WTC11 (cell line): ENCODE data around the gene TRAF3IP1. TPM values are rescaled to one million over a fixed set of nuclear protein-coding genes. Genes with fewer than 3 reads are reported as not detected.

Source experiments
- ATAC-seq: fragments of 200-7000 bp; cut with Tn5 transposase; 2 replicates; pipeline ENCODE4 v1.10.0; 2021; ENCODE audit warnings: mild to moderate bottlenecking, moderate library complexity
- CTCF ChIA-PET: fragments of 300-600 bp; sonication (Branson Sonifier 250); formaldehyde crosslinking; loops from one replicate; lab custom pipeline; 2021; ENCODE audit warnings: antibody characterized with exemption; lab: Charles Lee
- POLR2A ChIA-PET: fragments of 350-600 bp; sonication (Branson Sonifier 250); formaldehyde crosslinking; loops from one replicate; lab custom pipeline; 2021; ENCODE audit warnings: antibody characterized with exemption; lab: Charles Lee
- DNase-seq: peaks from one replicate; pipeline ENCODE4 v3.0.0; 2021; ENCODE audit warnings: low spot score
- H3K27ac Mint-ChIP-seq: 2 replicates; pipeline ENCODE4 v1.8.0; 2021; ENCODE audit warnings: mixed read lengths
- H3K27me3 Mint-ChIP-seq: 2 replicates; pipeline ENCODE4 v1.8.0; 2021; ENCODE audit warnings: low read depth, mild to moderate bottlenecking, moderate library complexity, mixed read lengths
- H3K36me3 Mint-ChIP-seq: 2 replicates; pipeline ENCODE4 v1.8.0; 2021; ENCODE audit warnings: mixed read lengths
- H3K4me1 Mint-ChIP-seq: 2 replicates; pipeline ENCODE4 v1.8.0; 2022; ENCODE audit warnings: mixed read lengths
- H3K4me3 Mint-ChIP-seq: 2 replicates; pipeline ENCODE4 v1.8.0; 2021; ENCODE audit warnings: mild to moderate bottlenecking, moderate library complexity, mixed read lengths
- H3K9me3 Mint-ChIP-seq: 2 replicates; pipeline ENCODE4 v1.8.0; 2021; ENCODE audit warnings: mixed read lengths
- ATF1 ChIP-seq: sonication (generic); formaldehyde crosslinking; IDR thresholded peaks from 2 replicates; pipeline ENCODE4 v1.8.1; 2023; ENCODE audit warnings: mild to moderate bottlenecking, moderate library complexity, missing genetic modification reagents
- CDX4 ChIP-seq: fragments of 250-450 bp; sonication (Bioruptor Pico); IDR thresholded peaks from 2 replicates; pipeline ENCODE4 v1.9.0; 2021; ENCODE audit warnings: moderate library complexity, mild to moderate bottlenecking, inconsistent platforms, borderline replicate concordance
- ESRRA ChIP-seq: sonication (generic); formaldehyde crosslinking; IDR thresholded peaks from 2 replicates; pipeline ENCODE4 v1.8.1; 2022; ENCODE audit warnings: mild to moderate bottlenecking, missing genetic modification reagents, borderline replicate concordance
- FOXJ3 ChIP-seq: sonication (generic); formaldehyde crosslinking; IDR thresholded peaks from 2 replicates; pipeline ENCODE4 v1.9.0; 2021; ENCODE audit warnings: missing genetic modification reagents, mild to moderate bottlenecking, borderline replicate concordance
- FOXK1 ChIP-seq: sonication (generic); formaldehyde crosslinking; IDR thresholded peaks from 2 replicates; pipeline ENCODE4 v1.8.0; 2022; ENCODE audit warnings: mild to moderate bottlenecking, moderate library complexity, missing genetic modification reagents
- FOXP1 ChIP-seq: sonication (generic); formaldehyde crosslinking; IDR thresholded peaks from 2 replicates; pipeline ENCODE4 v1.8.0; 2022; ENCODE audit warnings: missing genetic modification reagents, mild to moderate bottlenecking, moderate library complexity, borderline replicate concordance
- GABPB1 ChIP-seq: sonication (generic); formaldehyde crosslinking; IDR thresholded peaks from 2 replicates; pipeline ENCODE4 v1.8.1; 2023; ENCODE audit warnings: mild to moderate bottlenecking, missing genetic modification reagents
- GRHL2 ChIP-seq: fragments of 250-450 bp; sonication (Bioruptor Pico); IDR thresholded peaks from 2 replicates; pipeline ENCODE4 v1.8.0; 2022; ENCODE audit warnings: mild to moderate bottlenecking, moderate library complexity; ENCODE audit not compliant: insufficient replicate concordance, severe bottlenecking
- HMGXB4 ChIP-seq: sonication (generic); formaldehyde crosslinking; IDR thresholded peaks from 2 replicates; pipeline ENCODE4 v1.8.1; 2023; ENCODE audit warnings: mild to moderate bottlenecking, moderate library complexity, missing genetic modification reagents
- JUN ChIP-seq: sonication (generic); formaldehyde crosslinking; IDR thresholded peaks from 2 replicates; pipeline ENCODE4 v1.8.0; 2023; ENCODE audit warnings: mild to moderate bottlenecking, missing genetic modification reagents
- KAT7 ChIP-seq: sonication (generic); formaldehyde crosslinking; IDR thresholded peaks from 2 replicates; pipeline ENCODE4 v1.8.1; 2023; ENCODE audit warnings: missing genetic modification reagents, mild to moderate bottlenecking, borderline replicate concordance
- MXD4 ChIP-seq: fragments of 250-450 bp; sonication (Bioruptor Pico); IDR thresholded peaks from 2 replicates; pipeline ENCODE4 v1.8.0; 2021; ENCODE audit warnings: mild to moderate bottlenecking, moderate library complexity, borderline replicate concordance
- NFE2L1 ChIP-seq: sonication (generic); formaldehyde crosslinking; IDR thresholded peaks from 2 replicates; pipeline ENCODE4 v1.8.1; 2023; ENCODE audit warnings: missing genetic modification reagents
- RORB ChIP-seq: fragments of 250-450 bp; sonication (Bioruptor Pico); IDR thresholded peaks from 2 replicates; pipeline ENCODE4 v1.9.0; 2021; ENCODE audit warnings: mild to moderate bottlenecking
- SMAD3 ChIP-seq: sonication (generic); formaldehyde crosslinking; IDR thresholded peaks from 2 replicates; pipeline ENCODE4 v1.8.0; 2022; ENCODE audit warnings: missing genetic modification reagents, mild to moderate bottlenecking, borderline replicate concordance
- SMAD4 ChIP-seq: sonication (generic); formaldehyde crosslinking; IDR thresholded peaks from 2 replicates; pipeline ENCODE4 v1.8.0; 2022; ENCODE audit warnings: mild to moderate bottlenecking, missing genetic modification reagents
- STAT6 ChIP-seq: sonication (generic); formaldehyde crosslinking; conservative IDR thresholded peaks from 2 replicates; pipeline ENCODE4 v1.8.1; 2023; ENCODE audit warnings: mild to moderate bottlenecking, low read depth, missing genetic modification reagents, moderate library complexity
- TP53 ChIP-seq: sonication (generic); formaldehyde crosslinking; IDR thresholded peaks from 2 replicates; pipeline ENCODE4 v1.8.1; 2023; ENCODE audit warnings: mild to moderate bottlenecking, missing genetic modification reagents
- ZNF232 ChIP-seq: sonication (generic); formaldehyde crosslinking; IDR thresholded peaks from 2 replicates; pipeline ENCODE4 v1.8.0; 2022; ENCODE audit warnings: mild to moderate bottlenecking, missing genetic modification reagents
- ZNF425 ChIP-seq: fragments of 250-450 bp; sonication (Bioruptor Pico); conservative IDR thresholded peaks from 2 replicates; pipeline ENCODE4 v1.9.0; 2021; ENCODE audit warnings: mild to moderate bottlenecking
- ZNF512 ChIP-seq: sonication (generic); formaldehyde crosslinking; IDR thresholded peaks from 2 replicates; pipeline ENCODE4 v1.8.1; 2022; ENCODE audit warnings: missing genetic modification reagents, borderline replicate concordance
- ZNF671 ChIP-seq: fragments of 250-450 bp; sonication (Bioruptor Pico); IDR thresholded peaks from 2 replicates; pipeline ENCODE4 v1.8.0; 2021; ENCODE audit warnings: mild to moderate bottlenecking
- total RNA-seq: library from RNA; stranded (reverse); gene quantifications from 3 replicates; pipeline ENCODE4 v1.2.3, GENCODE V29; 2021

TRAF3IP1 gene
- total RNA-seq, 1 experiment from 2014 or later: 18.7 TPM

- no peaks in the 10 kb centered on the region for H3K36me3 Mint-ChIP-seq
- CTCF ChIA-PET: interaction anchor here (0.7 to 6.9 kb wide), 8 partner anchors 10 to 365 kb away, joined by 3 to 50 read pairs (median 3); no protein-coding TSS in a partner anchor
- peaks cover 4% of the 10 kb centered on the region; the same call in 1 of the 2 replicates for H3K27me3 Mint-ChIP-seq
- H3K4me3 Mint-ChIP-seq: peak within 1 kb of the TSS; percentile 79
- peak within 1 kb of the TSS; percentile 58; the same call in 1 of the 2 replicates for H3K27ac Mint-ChIP-seq
- peak; percentile 60 for DNase-seq
- TF ChIP-seq SMAD3 (CRISPR knock-in tag) (no peak), TP53 (CRISPR knock-in tag) (0 out of 2 replicates have a peak, but pooled peaks have one; percentile 32), ZNF671 (CRISPR knock-in tag) (no peak), GRHL2 (CRISPR knock-in tag) (no peak), GABPB1 (peak; percentile 22; the same call in 1 of the 2 replicates), ZNF425 (CRISPR knock-in tag) (no peak), FOXJ3 (no peak), ATF1 (CRISPR knock-in tag) (no peak), MXD4 (CRISPR knock-in tag) (no peak), JUN (CRISPR knock-in tag) (no peak), FOXK1 (no peak), ZNF232 (CRISPR knock-in tag) (no peak), HMGXB4 (CRISPR knock-in tag) (0 out of 2 replicates have a peak, but pooled peaks have one; percentile 1), KAT7 (CRISPR knock-in tag) (peak; percentile 42; the same call in 1 of the 2 replicates)
- POLR2A ChIA-PET: interaction anchor here (1.6 kb wide), 1 partner anchor 10 kb away, joined by 4 read pairs; no protein-coding TSS in a partner anchor
- peaks cover 23% of the 10 kb centered on the region for H3K4me1 Mint-ChIP-seq
- H3K9me3 Mint-ChIP-seq: no peaks in the 10 kb centered on the region
- ATAC-seq: peak; percentile 30
These were observed 32.3 kb upstream of the TRAF3IP1 start, which contains the start of gene PER2 for GRCh38 chr2:238287737-238288649. Gene PER2, minus strand, starts transcription at chr2:238288610. Its CDS starts 10,674 bp downstream, at chr2:238277936.

GRCh38 chr2:238288650-238289573, 31.4 kb upstream of the TRAF3IP1 start:
- peak; percentile 85 for ATAC-seq
- Mint-ChIP-seq H3K36me3 (no peaks in the 10 kb centered on the region), H3K4me3 (peak overlapping the region; percentile 79), H3K27me3 (peaks cover 4% of the 10 kb centered on the region; the same call in 1 of the 2 replicates), H3K4me1 (peaks cover 23% of the 10 kb centered on the region), H3K9me3 (no peaks in the 10 kb centered on the region), H3K27ac (peak overlapping the region; percentile 58; the same call in 1 of the 2 replicates)
- CTCF ChIA-PET: interaction anchor here (1.0 to 6.9 kb wide), 7 partner anchors 11 to 79 kb away, joined by 3 to 50 read pairs (median 5); no protein-coding TSS in a partner anchor
- POLR2A ChIA-PET: interaction anchor here (1.6 kb wide), 1 partner anchor 11 kb away, joined by 4 read pairs; no protein-coding TSS in a partner anchor
- DNase-seq: peak; percentile 99
- TF ChIP-seq SMAD4 (CRISPR knock-in tag) (no peak), NFE2L1 (CRISPR knock-in tag) (no peak), STAT6 (CRISPR knock-in tag) (no peak), RORB (CRISPR knock-in tag) (no peak), ZNF512 (CRISPR knock-in tag) (no peak), JUN (CRISPR knock-in tag) (no peak), CDX4 (no peak), FOXP1 (CRISPR knock-in tag) (no peak), ESRRA (CRISPR knock-in tag) (no peak)
